ENCODE data around the gene CCR5. TPM values are rescaled to one million over a fixed set of nuclear protein-coding genes. Genes with fewer than 3 reads are reported as not detected.

CCR5 gene
- total RNA-seq, 2 donors from 2014 or later, result 0.57 to 1.9 TPM

- H3K36me3 ChIP-seq, result no peaks in the 10 kb centered on the region
- H3K27ac ChIP-seq, result peak overlapping the region; percentile 7
- H3K4me3 ChIP-seq, result no peak overlapping the region
- intact Hi-C loops (cut with DNase I), result loop anchor here (5.0 kb wide), 2 partner anchors 94 to 289 kb away; no protein-coding TSS in a partner anchor
- TF ChIP-seq, protein P1, sequence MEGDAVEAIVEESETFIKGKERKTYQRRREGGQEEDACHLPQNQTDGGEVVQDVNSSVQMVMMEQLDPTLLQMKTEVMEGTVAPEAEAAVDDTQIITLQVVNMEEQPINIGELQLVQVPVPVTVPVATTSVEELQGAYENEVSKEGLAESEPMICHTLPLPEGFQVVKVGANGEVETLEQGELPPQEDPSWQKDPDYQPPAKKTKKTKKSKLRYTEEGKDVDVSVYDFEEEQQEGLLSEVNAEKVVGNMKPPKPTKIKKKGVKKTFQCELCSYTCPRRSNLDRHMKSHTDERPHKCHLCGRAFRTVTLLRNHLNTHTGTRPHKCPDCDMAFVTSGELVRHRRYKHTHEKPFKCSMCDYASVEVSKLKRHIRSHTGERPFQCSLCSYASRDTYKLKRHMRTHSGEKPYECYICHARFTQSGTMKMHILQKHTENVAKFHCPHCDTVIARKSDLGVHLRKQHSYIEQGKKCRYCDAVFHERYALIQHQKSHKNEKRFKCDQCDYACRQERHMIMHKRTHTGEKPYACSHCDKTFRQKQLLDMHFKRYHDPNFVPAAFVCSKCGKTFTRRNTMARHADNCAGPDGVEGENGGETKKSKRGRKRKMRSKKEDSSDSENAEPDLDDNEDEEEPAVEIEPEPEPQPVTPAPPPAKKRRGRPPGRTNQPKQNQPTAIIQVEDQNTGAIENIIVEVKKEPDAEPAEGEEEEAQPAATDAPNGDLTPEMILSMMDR (IDR thresholded peaks at IDR 0.05), result no peak
- no peaks in the 10 kb centered on the region for H3K27me3 ChIP-seq
- H3K4me1 ChIP-seq, result no peaks in the 10 kb centered on the region
- H3K9ac ChIP-seq (ENCODE audit: low read depth in 2 of 2, low read length in 2 of 2), result peak overlapping the region in 1 of 2 donors; percentile 9
- H3K9me3 ChIP-seq, result no peaks in the 10 kb centered on the region
- no peak for DNase-seq
These were observed 984 bp downstream of the CCR5 start for GRCh38 chr3:46371519-46372340.

DNA sequence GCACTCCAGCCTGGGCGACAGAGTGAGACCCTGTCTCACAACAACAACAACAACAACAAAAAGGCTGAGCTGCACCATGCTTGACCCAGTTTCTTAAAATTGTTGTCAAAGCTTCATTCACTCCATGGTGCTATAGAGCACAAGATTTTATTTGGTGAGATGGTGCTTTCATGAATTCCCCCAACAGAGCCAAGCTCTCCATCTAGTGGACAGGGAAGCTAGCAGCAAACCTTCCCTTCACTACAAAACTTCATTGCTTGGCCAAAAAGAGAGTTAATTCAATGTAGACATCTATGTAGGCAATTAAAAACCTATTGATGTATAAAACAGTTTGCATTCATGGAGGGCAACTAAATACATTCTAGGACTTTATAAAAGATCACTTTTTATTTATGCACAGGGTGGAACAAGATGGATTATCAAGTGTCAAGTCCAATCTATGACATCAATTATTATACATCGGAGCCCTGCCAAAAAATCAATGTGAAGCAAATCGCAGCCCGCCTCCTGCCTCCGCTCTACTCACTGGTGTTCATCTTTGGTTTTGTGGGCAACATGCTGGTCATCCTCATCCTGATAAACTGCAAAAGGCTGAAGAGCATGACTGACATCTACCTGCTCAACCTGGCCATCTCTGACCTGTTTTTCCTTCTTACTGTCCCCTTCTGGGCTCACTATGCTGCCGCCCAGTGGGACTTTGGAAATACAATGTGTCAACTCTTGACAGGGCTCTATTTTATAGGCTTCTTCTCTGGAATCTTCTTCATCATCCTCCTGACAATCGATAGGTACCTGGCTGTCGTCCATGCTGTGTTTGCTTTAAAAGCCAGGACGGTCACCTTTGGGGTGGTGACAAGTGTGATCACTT, 2.0 kb downstream of the CCR5 start:
- no peak for DNase-seq
- H3K4me3 ChIP-seq, result no peak overlapping the region
- no peaks in the 10 kb centered on the region for H3K9me3 ChIP-seq
- H3K27ac ChIP-seq, result no peak overlapping the region
- intact Hi-C loops (cut with DNase I), result loop anchor here (5.0 kb wide), 2 partner anchors 95 to 290 kb away; no protein-coding TSS in a partner anchor
- no peaks in the 10 kb centered on the region for H3K27me3 ChIP-seq
- H3K4me1 ChIP-seq, result no peaks in the 10 kb centered on the region
- no peaks in the 10 kb centered on the region for H3K36me3 ChIP-seq
- H3K9ac ChIP-seq (ENCODE audit: low read depth in 2 of 2, low read length in 2 of 2), result no peak overlapping the region
- TF ChIP-seq, protein P1 (IDR thresholded peaks at IDR 0.05), result peak; percentile 19

DNA sequence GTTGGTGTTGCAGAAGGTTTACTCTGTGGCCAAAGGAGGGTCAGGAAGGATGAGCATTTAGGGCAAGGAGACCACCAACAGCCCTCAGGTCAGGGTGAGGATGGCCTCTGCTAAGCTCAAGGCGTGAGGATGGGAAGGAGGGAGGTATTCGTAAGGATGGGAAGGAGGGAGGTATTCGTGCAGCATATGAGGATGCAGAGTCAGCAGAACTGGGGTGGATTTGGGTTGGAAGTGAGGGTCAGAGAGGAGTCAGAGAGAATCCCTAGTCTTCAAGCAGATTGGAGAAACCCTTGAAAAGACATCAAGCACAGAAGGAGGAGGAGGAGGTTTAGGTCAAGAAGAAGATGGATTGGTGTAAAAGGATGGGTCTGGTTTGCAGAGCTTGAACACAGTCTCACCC, 4.0 kb downstream of the CCR5 start:
- Histone ChIP-seq H3K4me1 (no peaks in the 10 kb centered on the region), H3K27ac (no peak overlapping the region), H3K9me3 (no peaks in the 10 kb centered on the region), H3K36me3 (no peaks in the 10 kb centered on the region), H3K4me3 (no peak overlapping the region), H3K27me3 (no peaks in the 10 kb centered on the region), H3K9ac (ENCODE audit: low read depth in 2 of 2, low read length in 2 of 2) (no peak overlapping the region)
- TF ChIP-seq, protein P1 (IDR thresholded peaks at IDR 0.05), result no peak
- intact Hi-C loops (cut with DNase I), result loop anchor here (5.0 kb wide), 2 partner anchors 97 to 292 kb away; no protein-coding TSS in a partner anchor
- no peak for DNase-seq

- Histone ChIP-seq H3K4me3 (no peak overlapping the region), H3K27ac (no peak overlapping the region), H3K9me3 (no peaks in the 10 kb centered on the region), H3K9ac (ENCODE audit: low read depth in 2 of 2, low read length in 2 of 2) (no peak overlapping the region), H3K36me3 (no peaks in the 10 kb centered on the region), H3K27me3 (no peaks in the 10 kb centered on the region), H3K4me1 (no peaks in the 10 kb centered on the region)
- intact Hi-C loops (cut with DNase I), result no loop called here
- TF ChIP-seq, protein P1 (IDR thresholded peaks at IDR 0.05), result no peak
- DNase-seq, result no peak
These were observed 4.5 kb downstream of the CCR5 start for GRCh38 chr3:46375218-46375617.

- no peaks in the 10 kb centered on the region for H3K36me3 ChIP-seq
- no peak for DNase-seq
- TF ChIP-seq, protein P1 (IDR thresholded peaks at IDR 0.05), result no peak
- no peak overlapping the region for H3K4me3 ChIP-seq
- no peaks in the 10 kb centered on the region for H3K9me3 ChIP-seq
- intact Hi-C loops (cut with DNase I), result no loop called here
- peaks cover 3% of the 10 kb centered on the region for H3K4me1 ChIP-seq
- no peaks in the 10 kb centered on the region for H3K27me3 ChIP-seq
- no peak overlapping the region for H3K27ac ChIP-seq
- no peak overlapping the region for H3K9ac ChIP-seq (ENCODE audit: low read depth in 2 of 2, low read length in 2 of 2)
These were observed 5.1 kb downstream of the CCR5 start for GRCh38 chr3:46375814-46376213.
